Breast epithelium (tissue), 4 donors: Measurements from ENCODE around the gene CDKN2AIP. TPM values are rescaled to one million over a fixed set of nuclear protein-coding genes. Genes with fewer than 3 reads are reported as not detected.

ENCODE experiments used
- DNase-seq, 2 donors: peaks; one replicate each; pipeline ENCODE4 v3.0.0-alpha.2; 2019; ENCODE audit warnings: low spot score in 2 of 2
- H3K27ac ChIP-seq, 2 donors: fragments of 200-600 bp; sonication (generic) in 1 of 2; one replicate each; pipeline ENCODE4 v1.5.1; 2016 to 2019; ENCODE audit warnings: mild to moderate bottlenecking in 1 of 2
- H3K27me3 ChIP-seq, 2 donors: fragments of 200-600 bp; sonication (generic) in 1 of 2; one replicate each; pipeline versions ENCODE4 v1.5.1 to v1.6.0; 2017 to 2019; ENCODE audit warnings: control low read depth in 1 of 2, mild to moderate bottlenecking in 1 of 2
- H3K36me3 ChIP-seq: fragments of 200-600 bp; one replicate; pipeline ENCODE4 v1.5.1; 2019
- H3K4me1 ChIP-seq, 2 donors: fragments of 200-600 bp; sonication (generic); one replicate each; pipeline ENCODE4 v1.5.1; 2016 to 2019; ENCODE audit warnings: control low read depth in 1 of 2
- H3K4me3 ChIP-seq, 3 donors: fragments of 200-600 bp; sonication (generic); 1 replicate in 2 of 3; 2 replicates in 1 of 3; pipeline ENCODE4 v1.5.1; 2016 to 2019; ENCODE audit warnings: mild to moderate bottlenecking in 3 of 3, moderate library complexity in 2 of 3
- H3K9me3 ChIP-seq, 2 donors: fragments of 200-600 bp; sonication (generic) in 1 of 2; one replicate each; pipeline ENCODE4 v1.5.1; 2016 to 2019; ENCODE audit warnings: control low read depth in 1 of 2
- POLR2A ChIP-seq: fragments of 450-650 bp; IDR thresholded peaks from one replicate; pipeline ENCODE4 v1.6.1; 2016; ENCODE audit warnings: antibody characterized with exemption, mild to moderate bottlenecking, moderate library complexity
- POLR2AphosphoS5 ChIP-seq, 3 donors: sonication (generic); formaldehyde crosslinking; IDR thresholded peaks; one replicate each; pipeline ENCODE4 v1.6.1; 2017; ENCODE audit warnings: antibody characterized with exemption in 3 of 3
- intact Hi-C: fragments of 100-400 bp; cut with DNase I; formaldehyde crosslinking; loops from one replicate; pipeline ENCODE4 v1.15.1; 2023; ENCODE audit warnings: low total_unique reads
- total RNA-seq, 3 donors: library from RNA; depleted of rRNA; stranded (reverse); fragments of >200 nt; gene quantifications; one replicate each; pipeline ENCODE4 v1.1.0, GENCODE V29; 2016
- TF ChIP-seq, protein P1 (sequence below), 3 donors: fragments of 450-650 bp; IDR thresholded peaks; one replicate each; pipeline ENCODE4 v1.5.1; 2016 to 2017; ENCODE audit warnings: antibody characterized with exemption in 3 of 3, mild to moderate bottlenecking in 3 of 3, moderate library complexity in 3 of 3

Gene CDKN2AIP
- total RNA-seq, 3 donors from 2014 or later, result 22.2 to 37.3 (median 23.3) TPM

DNA sequence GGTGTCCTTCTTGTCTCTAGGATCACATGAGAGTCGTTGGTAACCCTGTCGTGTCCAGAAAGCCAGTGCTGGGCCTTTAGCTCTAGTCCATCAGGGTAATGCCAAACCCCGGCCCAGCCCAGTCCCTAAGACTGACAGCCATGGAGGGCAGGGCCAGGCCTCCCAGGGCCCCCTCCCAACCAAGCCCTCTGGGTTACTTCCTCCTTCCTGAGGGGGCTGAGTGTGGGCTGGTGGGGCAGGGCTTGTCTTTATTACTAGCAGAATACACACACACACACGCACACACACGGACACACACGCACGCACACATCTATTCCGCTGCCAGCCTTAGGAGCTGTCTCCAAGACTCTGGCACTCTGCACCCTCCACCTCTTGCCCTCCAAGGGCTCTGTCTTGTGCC is 35.6 kb upstream of the CDKN2AIP start:
- TF ChIP-seq POLR2AphosphoS5 (IDR thresholded peaks at IDR 0.05), result no peak
- TF ChIP-seq, protein P1, sequence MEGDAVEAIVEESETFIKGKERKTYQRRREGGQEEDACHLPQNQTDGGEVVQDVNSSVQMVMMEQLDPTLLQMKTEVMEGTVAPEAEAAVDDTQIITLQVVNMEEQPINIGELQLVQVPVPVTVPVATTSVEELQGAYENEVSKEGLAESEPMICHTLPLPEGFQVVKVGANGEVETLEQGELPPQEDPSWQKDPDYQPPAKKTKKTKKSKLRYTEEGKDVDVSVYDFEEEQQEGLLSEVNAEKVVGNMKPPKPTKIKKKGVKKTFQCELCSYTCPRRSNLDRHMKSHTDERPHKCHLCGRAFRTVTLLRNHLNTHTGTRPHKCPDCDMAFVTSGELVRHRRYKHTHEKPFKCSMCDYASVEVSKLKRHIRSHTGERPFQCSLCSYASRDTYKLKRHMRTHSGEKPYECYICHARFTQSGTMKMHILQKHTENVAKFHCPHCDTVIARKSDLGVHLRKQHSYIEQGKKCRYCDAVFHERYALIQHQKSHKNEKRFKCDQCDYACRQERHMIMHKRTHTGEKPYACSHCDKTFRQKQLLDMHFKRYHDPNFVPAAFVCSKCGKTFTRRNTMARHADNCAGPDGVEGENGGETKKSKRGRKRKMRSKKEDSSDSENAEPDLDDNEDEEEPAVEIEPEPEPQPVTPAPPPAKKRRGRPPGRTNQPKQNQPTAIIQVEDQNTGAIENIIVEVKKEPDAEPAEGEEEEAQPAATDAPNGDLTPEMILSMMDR (IDR thresholded peaks at IDR 0.05), result no peak
- TF ChIP-seq POLR2A, result no peak
- no peaks in the 10 kb centered on the region for H3K27me3 ChIP-seq
- H3K4me1 ChIP-seq, result no peaks in the 10 kb centered on the region
- no peak overlapping the region for H3K4me3 ChIP-seq
- H3K27ac ChIP-seq, result no peak overlapping the region
- no peaks in the 10 kb centered on the region for H3K9me3 ChIP-seq
- intact Hi-C loops, result no loop called here
- H3K36me3 ChIP-seq, result no peaks in the 10 kb centered on the region
- DNase-seq, result no peak

DNA sequence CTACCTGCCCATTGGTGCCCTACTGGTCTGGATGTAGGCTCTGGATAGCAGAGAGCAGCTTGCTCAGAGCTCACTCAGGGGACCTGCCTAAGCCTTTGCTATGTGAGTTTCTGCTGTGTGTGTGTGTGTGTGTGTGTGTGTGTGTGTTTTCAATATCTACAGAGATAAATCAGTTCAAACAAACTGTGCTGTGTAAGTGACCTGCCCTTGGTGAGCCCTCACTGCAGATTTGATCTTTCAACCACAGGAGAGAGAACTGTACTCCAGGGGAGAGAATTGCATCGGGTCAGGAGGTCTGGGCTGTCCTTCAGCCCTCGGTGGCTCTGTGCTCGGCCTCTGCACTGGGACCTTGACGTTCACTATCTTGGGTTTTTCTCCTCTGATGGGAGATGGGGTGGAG is 35.0 kb upstream of the CDKN2AIP start:
- intact Hi-C loops, result no loop called here
- Histone ChIP-seq H3K4me1 (no peaks in the 10 kb centered on the region), H3K27ac (no peak overlapping the region), H3K4me3 (no peak overlapping the region), H3K27me3 (no peaks in the 10 kb centered on the region), H3K36me3 (no peaks in the 10 kb centered on the region), H3K9me3 (no peaks in the 10 kb centered on the region)
- DNase-seq, result no peak
- TF ChIP-seq, protein P1 (IDR thresholded peaks at IDR 0.05), result no peak
- TF ChIP-seq POLR2AphosphoS5 (IDR thresholded peaks at IDR 0.05) (no peak), POLR2A (no peak)

DNA sequence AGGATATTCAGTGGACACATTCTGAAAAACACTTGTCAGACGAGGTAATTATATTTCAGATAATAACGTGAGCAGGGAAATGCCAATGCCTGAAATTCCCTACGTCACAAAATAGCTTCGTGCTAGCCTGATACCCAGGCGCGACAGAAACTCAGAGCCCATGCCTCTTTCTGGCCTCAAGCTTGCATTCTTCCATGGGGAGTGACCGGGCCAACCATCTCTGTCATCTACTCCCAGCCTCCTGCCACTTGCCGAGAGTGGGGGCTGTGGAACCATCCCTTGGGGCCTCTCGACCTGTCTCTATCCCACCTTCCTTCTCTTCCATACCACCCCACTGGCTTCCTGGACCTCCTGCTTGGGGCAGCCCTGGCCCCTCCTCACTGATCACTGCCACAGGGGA is 34.5 kb upstream of the CDKN2AIP start:
- no peak overlapping the region for H3K4me3 ChIP-seq
- H3K9me3 ChIP-seq, result no peaks in the 10 kb centered on the region
- TF ChIP-seq POLR2AphosphoS5 (IDR thresholded peaks at IDR 0.05) (no peak), POLR2A (no peak)
- TF ChIP-seq, protein P1 (IDR thresholded peaks at IDR 0.05), result no peak
- H3K36me3 ChIP-seq, result no peaks in the 10 kb centered on the region
- H3K4me1 ChIP-seq, result no peaks in the 10 kb centered on the region
- H3K27ac ChIP-seq, result no peak overlapping the region
- DNase-seq, result no peak
- H3K27me3 ChIP-seq, result no peaks in the 10 kb centered on the region
- intact Hi-C loops, result no loop called here

DNA sequence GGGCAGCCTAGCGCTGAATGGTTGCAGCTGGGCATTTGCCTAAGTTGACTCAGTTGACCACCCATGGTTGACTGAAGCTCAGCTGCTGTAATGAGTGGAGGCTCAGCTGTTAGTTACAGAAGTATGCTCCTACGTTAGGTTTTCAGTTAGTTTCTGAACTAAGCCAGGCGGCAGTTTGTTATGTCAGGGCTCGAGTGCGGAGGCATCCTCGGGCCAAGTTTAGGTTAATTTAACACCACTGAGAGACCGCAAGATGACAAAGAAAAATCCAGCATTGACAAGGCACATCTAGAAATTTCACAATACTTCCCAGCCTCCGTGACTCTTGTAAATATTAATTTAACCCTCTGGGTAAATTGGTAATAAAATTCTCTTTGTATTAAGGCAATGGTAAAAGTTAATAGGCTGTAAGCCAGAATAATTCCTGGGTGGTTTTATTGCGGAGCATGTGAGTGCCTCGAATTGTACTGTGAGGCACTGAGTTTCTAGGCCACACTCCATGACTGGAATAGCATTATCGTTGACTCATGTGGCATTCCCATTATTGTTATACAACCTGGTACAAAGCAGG is 33.1 kb upstream of the CDKN2AIP start:
- intact Hi-C loops, result no loop called here
- Histone ChIP-seq H3K27ac (peak overlapping the region in 1 of 2 donors; percentile 40), H3K4me3 (no peak overlapping the region), H3K9me3 (no peaks in the 10 kb centered on the region), H3K4me1 (no peaks in the 10 kb centered on the region), H3K27me3 (no peaks in the 10 kb centered on the region), H3K36me3 (no peaks in the 10 kb centered on the region)
- no peak for DNase-seq
- TF ChIP-seq POLR2A (no peak), POLR2AphosphoS5 (IDR thresholded peaks at IDR 0.05) (no peak)
- TF ChIP-seq, protein P1 (IDR thresholded peaks at IDR 0.05), result no peak

DNA sequence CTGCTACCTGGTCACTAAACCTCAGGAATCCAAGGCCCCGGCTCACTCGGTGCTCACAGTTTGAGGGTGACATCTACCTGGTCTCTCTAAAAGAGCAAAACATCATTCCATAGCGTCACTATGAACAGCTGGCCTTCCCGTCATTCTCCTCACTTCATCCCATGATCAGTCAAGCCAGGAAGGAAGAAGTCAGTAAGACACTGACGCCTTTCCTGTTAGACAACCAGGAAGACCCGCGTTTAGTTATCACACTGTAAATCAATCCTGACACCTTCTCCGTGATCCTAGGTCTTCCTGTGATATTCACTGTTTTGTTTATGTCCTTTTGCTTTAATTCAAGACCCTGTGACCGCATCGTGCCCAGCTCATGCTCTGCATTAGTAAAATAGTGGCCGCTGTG is 31.6 kb upstream of the CDKN2AIP start:
- Histone ChIP-seq H3K27ac (no peak overlapping the region), H3K27me3 (no peaks in the 10 kb centered on the region), H3K4me1 (no peaks in the 10 kb centered on the region), H3K9me3 (no peaks in the 10 kb centered on the region), H3K36me3 (no peaks in the 10 kb centered on the region), H3K4me3 (no peak overlapping the region)
- intact Hi-C loops, result no loop called here
- TF ChIP-seq POLR2AphosphoS5 (IDR thresholded peaks at IDR 0.05) (no peak), POLR2A (no peak)
- TF ChIP-seq, protein P1 (IDR thresholded peaks at IDR 0.05), result no peak
- no peak for DNase-seq
